Subcutaneous adipose tissue (tissue), 4 donors: ENCODE measurements around the gene OR4P4. TPM values are rescaled to one million over a fixed set of nuclear protein-coding genes. Genes with fewer than 3 reads are reported as not detected.

Source experiments
- total RNA-seq, 4 donors: library from RNA; depleted of rRNA; stranded (reverse); fragments of >200 nt; gene quantifications; one replicate each; pipeline ENCODE4 v1.1.0, GENCODE V29; 2016
- TF ChIP-seq, protein P1 (sequence below): fragments of 450-650 bp; IDR thresholded peaks from one replicate; pipeline ENCODE4 v1.5.1; 2016; ENCODE audit warnings: low read depth, mild to moderate bottlenecking, control low read depth, antibody characterized with exemption, moderate library complexity

The OR4P4 gene
- total RNA-seq, 4 donors from 2014 or later: not detected

DNA sequence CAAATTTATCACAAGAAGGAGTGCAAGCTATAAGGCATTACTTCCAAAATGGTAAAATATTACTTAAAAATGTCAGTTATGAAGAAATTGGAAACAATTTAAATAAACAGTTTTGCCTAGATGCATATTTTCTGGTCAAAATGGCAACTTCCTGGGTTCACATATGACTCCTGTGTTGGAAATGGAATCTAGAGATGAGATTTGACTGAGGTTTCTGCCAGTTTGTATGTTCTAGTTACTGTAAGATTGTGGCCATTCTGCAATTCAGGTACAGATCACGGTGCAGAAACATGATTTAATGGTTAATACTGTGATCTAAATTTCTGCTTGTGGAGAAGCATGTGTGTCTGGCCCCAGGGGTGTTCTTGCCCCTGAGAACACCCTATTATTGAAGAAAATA, 23.7 kb downstream of the OR4P4 start:
- TF ChIP-seq, protein P1, sequence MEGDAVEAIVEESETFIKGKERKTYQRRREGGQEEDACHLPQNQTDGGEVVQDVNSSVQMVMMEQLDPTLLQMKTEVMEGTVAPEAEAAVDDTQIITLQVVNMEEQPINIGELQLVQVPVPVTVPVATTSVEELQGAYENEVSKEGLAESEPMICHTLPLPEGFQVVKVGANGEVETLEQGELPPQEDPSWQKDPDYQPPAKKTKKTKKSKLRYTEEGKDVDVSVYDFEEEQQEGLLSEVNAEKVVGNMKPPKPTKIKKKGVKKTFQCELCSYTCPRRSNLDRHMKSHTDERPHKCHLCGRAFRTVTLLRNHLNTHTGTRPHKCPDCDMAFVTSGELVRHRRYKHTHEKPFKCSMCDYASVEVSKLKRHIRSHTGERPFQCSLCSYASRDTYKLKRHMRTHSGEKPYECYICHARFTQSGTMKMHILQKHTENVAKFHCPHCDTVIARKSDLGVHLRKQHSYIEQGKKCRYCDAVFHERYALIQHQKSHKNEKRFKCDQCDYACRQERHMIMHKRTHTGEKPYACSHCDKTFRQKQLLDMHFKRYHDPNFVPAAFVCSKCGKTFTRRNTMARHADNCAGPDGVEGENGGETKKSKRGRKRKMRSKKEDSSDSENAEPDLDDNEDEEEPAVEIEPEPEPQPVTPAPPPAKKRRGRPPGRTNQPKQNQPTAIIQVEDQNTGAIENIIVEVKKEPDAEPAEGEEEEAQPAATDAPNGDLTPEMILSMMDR: no peak

DNA sequence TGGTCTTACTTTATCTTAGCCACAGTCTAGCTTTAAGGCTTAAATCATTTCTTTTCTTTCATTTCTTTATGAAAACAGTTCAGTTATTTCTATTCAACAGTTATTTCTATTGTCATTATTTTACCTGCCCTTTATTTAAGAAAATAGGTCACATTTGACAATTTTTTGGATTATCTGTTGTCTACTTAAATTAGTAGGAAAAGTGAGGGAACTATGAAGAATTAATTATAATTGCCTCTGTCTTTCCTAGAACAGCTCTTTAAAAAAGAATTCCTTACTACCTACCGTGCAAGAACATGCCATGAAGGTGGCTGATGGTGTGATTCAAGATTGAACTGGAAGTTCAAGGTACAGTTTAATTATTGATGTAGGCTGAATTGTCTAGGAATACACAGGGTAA, 27.0 kb downstream of the OR4P4 start, which contains the start of gene OR4C6:
Gene OR4C6, plus strand, starts transcription at position 301 of the 400 bp plus-strand sequence. CDS start 2,966 bp downstream, outside the sequence.
- TF ChIP-seq, protein P1: no peak

DNA sequence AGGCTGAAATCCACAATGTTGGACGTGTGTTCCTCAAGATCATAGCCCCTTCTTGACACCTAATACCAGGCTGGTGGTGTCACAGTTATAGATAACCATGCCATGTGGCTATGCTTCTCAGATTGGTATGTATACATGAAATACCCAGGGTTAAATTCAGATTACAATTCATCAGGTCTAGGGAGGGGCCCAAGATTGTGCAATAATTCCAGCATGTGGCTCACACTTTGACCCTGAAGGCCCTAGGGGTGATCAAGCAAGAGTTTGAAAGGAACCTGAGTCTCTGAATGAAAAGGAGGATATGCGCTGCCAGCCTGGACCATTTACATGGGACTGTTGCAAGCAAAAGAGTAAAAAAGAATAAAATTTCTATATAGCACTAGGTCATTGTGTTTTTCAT, 34.5 kb downstream of the OR4P4 start:
- TF ChIP-seq, protein P1: no peak

DNA sequence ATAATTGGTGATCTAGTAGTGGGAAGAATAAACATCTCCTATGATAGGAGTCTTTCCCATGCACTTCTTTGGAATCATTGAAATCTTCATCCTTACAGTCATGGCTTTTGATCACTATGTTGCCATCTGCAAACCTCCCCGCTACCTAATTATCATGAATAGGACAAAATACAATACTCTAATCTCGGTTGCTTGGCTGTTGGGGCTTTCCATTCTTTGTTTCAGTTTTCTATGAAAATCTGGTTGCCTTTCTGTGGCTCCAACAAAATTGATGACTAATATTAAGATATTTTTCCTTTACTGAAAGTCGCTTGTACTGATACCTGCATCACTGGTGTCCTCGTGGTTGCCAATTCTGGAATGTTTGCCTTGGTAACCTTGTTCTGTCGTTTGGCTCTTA, 38.9 kb downstream of the OR4P4 start:
- TF ChIP-seq, protein P1: no peak

Other genes with a start within 250 kb of the OR4P4 start
- not detected for gene OR4C15, start 80.6 kb upstream of the OR4P4 start, total RNA-seq
- not detected for gene OR4C16, start 63.0 kb upstream of the OR4P4 start, total RNA-seq
- not detected for gene OR4C11, start 27.5 kb upstream of the OR4P4 start, total RNA-seq
- gene OR4S2, start 13.2 kb downstream of the OR4P4 start, total RNA-seq: not detected
- gene OR4C6, start 27.1 kb downstream of the OR4P4 start, total RNA-seq: not detected
- not detected for gene OR5D13, start 138.3 kb downstream of the OR4P4 start, total RNA-seq
- not detected for gene OR5D14, start 160.4 kb downstream of the OR4P4 start, total RNA-seq
- not detected for gene OR5L1, start 176.3 kb downstream of the OR4P4 start, total RNA-seq
- not detected for gene OR5D18, start 184.5 kb downstream of the OR4P4 start, total RNA-seq
- gene OR5L2, start 192.1 kb downstream of the OR4P4 start, total RNA-seq: not detected
- not detected for gene OR5D16, start 203.6 kb downstream of the OR4P4 start, total RNA-seq
- gene TRIM51, start 248.2 kb downstream of the OR4P4 start, total RNA-seq: not detected